HepG2 (cell line): ENCODE results near the gene ACCS.

Source experiments
- BCL3 ChIP-seq: sonication (generic); formaldehyde crosslinking; IDR thresholded peaks from 2 replicates; pipeline ENCODE4 v1.5.1; 2020; ENCODE audit warnings: mild to moderate bottlenecking, missing genetic modification reagents, moderate library complexity
- FOXK1 ChIP-seq: sonication (generic); formaldehyde crosslinking; IDR thresholded peaks from 2 replicates; pipeline ENCODE4 v1.4.0; 2020; ENCODE audit warnings: low read depth, missing genetic modification reagents, borderline replicate concordance
- JUN ChIP-seq: sonication (generic); formaldehyde crosslinking; IDR thresholded peaks from 2 replicates; pipeline ENCODE4 v1.4.0; 2020; ENCODE audit warnings: mild to moderate bottlenecking, missing genetic modification reagents
- KAT2B ChIP-seq: fragments of 150-350 bp; IDR thresholded peaks from 2 replicates; pipeline ENCODE4 v1.6.1; 2014; ENCODE audit warnings: low read depth, low read length, borderline replicate concordance
- NFYB ChIP-seq: sonication (generic); formaldehyde crosslinking; IDR thresholded peaks from 2 replicates; pipeline ENCODE4 v1.4.0; 2020; ENCODE audit warnings: missing genetic modification reagents
- POLR2AphosphoS2 ChIP-seq: IDR thresholded peaks from 2 replicates; pipeline ENCODE4 v1.6.1; 2011; ENCODE audit warnings: low read depth, low read length, improper control_type of control experiment
- POLR2G ChIP-seq: fragments of 200-400 bp; formaldehyde crosslinking; IDR thresholded peaks from 2 replicates; pipeline ENCODE4 v1.6.1; 2018; ENCODE audit warnings: mild to moderate bottlenecking, low read depth, low read length, moderate library complexity
- RFXANK ChIP-seq: IDR thresholded peaks from 2 replicates; pipeline ENCODE4 v1.6.1; 2016
- ZNF512 ChIP-seq: sonication (generic); formaldehyde crosslinking; IDR thresholded peaks from 2 replicates; pipeline ENCODE4 v1.4.0; 2020; ENCODE audit warnings: mild to moderate bottlenecking, missing genetic modification reagents
- ZNF569 ChIP-seq: sonication (generic); formaldehyde crosslinking; IDR thresholded peaks from 2 replicates; pipeline ENCODE4 v1.5.0; 2020; ENCODE audit warnings: mild to moderate bottlenecking, missing genetic modification reagents, moderate library complexity, borderline replicate concordance

GRCh38 chr11:44065161-44065661, 859 bp upstream of the ACCS start:
- no peak for TF ChIP-seq POLR2AphosphoS2
- no peak for TF ChIP-seq JUN
- TF ChIP-seq KAT2B = no peak
- TF ChIP-seq RFXANK (CRISPR knock-in tag) = no peak
- TF ChIP-seq ZNF512 = no peak
- no peak for TF ChIP-seq POLR2G
- TF ChIP-seq BCL3 (CRISPR knock-in tag) = no peak
- no peak for TF ChIP-seq FOXK1
- TF ChIP-seq NFYB (CRISPR knock-in tag) = no peak
- no peak for TF ChIP-seq ZNF569 (CRISPR knock-in tag)
